ENCODE data around the gene SLC25A21. TPM values are rescaled to one million over a fixed set of nuclear protein-coding genes. Genes with fewer than 3 reads are reported as not detected.

The SLC25A21 gene
- polyA plus RNA-seq, 4 donors = 0.22 to 1.4 (median 0.97) TPM

GRCh38 chr14:36848213-36848612 is 324.2 kb downstream of the SLC25A21 start:
- DNase-seq (no peak), FAIRE-seq (no peak)
- no peak overlapping the region for H3K27ac ChIP-seq (ENCODE audit: low read depth in 1 of 3, low read length in 2 of 3)
- no peaks in the 10 kb centered on the region for H3K9me3 ChIP-seq (ENCODE audit: control insufficient read depth in 2 of 2, insufficient read depth in 1 of 2, low read depth in 1 of 2, low read length in 1 of 2)
- no peak overlapping the region for H3K4me3 ChIP-seq (ENCODE audit: low read depth in 1 of 3, low read length in 3 of 3)
- WGBS, 3 donors = 79 to 94% (median 92%) methylated on average over 5 of the region's 5 CpGs
- no peaks in the 10 kb centered on the region for H3K4me1 ChIP-seq (ENCODE audit: control insufficient read depth in 3 of 3, insufficient read depth in 2 of 3, low read depth in 1 of 3, low read length in 2 of 3)
- H3K36me3 ChIP-seq (ENCODE audit: control insufficient read depth in 3 of 3, insufficient read depth in 2 of 3, low read depth in 1 of 3, low read length in 3 of 3) = no peaks in the 10 kb centered on the region
- H3K27me3 ChIP-seq (ENCODE audit: control insufficient read depth in 3 of 3, insufficient read depth in 3 of 3, low read length in 3 of 3) = no peaks in the 10 kb centered on the region

GRCh38 chr14:36847366-36847765 is 325.0 kb downstream of the SLC25A21 start:
- Histone ChIP-seq H3K4me3 (ENCODE audit: low read depth in 1 of 3, low read length in 3 of 3) (no peak overlapping the region), H3K9me3 (ENCODE audit: control insufficient read depth in 2 of 2, insufficient read depth in 1 of 2, low read depth in 1 of 2, low read length in 1 of 2) (no peaks in the 10 kb centered on the region), H3K27me3 (ENCODE audit: control insufficient read depth in 3 of 3, insufficient read depth in 3 of 3, low read length in 3 of 3) (no peaks in the 10 kb centered on the region), H3K4me1 (ENCODE audit: control insufficient read depth in 3 of 3, insufficient read depth in 2 of 3, low read depth in 1 of 3, low read length in 2 of 3) (no peaks in the 10 kb centered on the region), H3K27ac (ENCODE audit: low read depth in 1 of 3, low read length in 2 of 3) (no peak overlapping the region), H3K36me3 (ENCODE audit: control insufficient read depth in 3 of 3, insufficient read depth in 2 of 3, low read depth in 1 of 3, low read length in 3 of 3) (no peaks in the 10 kb centered on the region)
- FAIRE-seq = no peak
- WGBS, 3 donors = 70 to 89% (median 73%) methylated on average over 3 of the region's 3 CpGs
- DNase-seq = no peak

GRCh38 chr14:36845356-36846012 is 326.9 kb downstream of the SLC25A21 start:
- Histone ChIP-seq H3K27me3 (ENCODE audit: control insufficient read depth in 3 of 3, insufficient read depth in 3 of 3, low read length in 3 of 3) (no peaks in the 10 kb centered on the region), H3K4me3 (ENCODE audit: low read depth in 1 of 3, low read length in 3 of 3) (no peak overlapping the region), H3K9me3 (ENCODE audit: control insufficient read depth in 2 of 2, insufficient read depth in 1 of 2, low read depth in 1 of 2, low read length in 1 of 2) (no peaks in the 10 kb centered on the region), H3K4me1 (ENCODE audit: control insufficient read depth in 3 of 3, insufficient read depth in 2 of 3, low read depth in 1 of 3, low read length in 2 of 3) (no peaks in the 10 kb centered on the region), H3K27ac (ENCODE audit: low read depth in 1 of 3, low read length in 2 of 3) (no peak overlapping the region), H3K36me3 (ENCODE audit: control insufficient read depth in 3 of 3, insufficient read depth in 2 of 3, low read depth in 1 of 3, low read length in 3 of 3) (no peaks in the 10 kb centered on the region)
- 68 to 84% (median 79%) methylated on average over 5 of the region's 5 CpGs for WGBS, 3 donors
- no peak for DNase-seq
- no peak for FAIRE-seq

GRCh38 chr14:36844443-36845195 is 327.8 kb downstream of the SLC25A21 start:
- DNase-seq (no peak), FAIRE-seq (no peak)
- WGBS, 3 donors = 74 to 88% (median 87%) methylated on average over 6 of the region's 6 CpGs
- H3K4me1 ChIP-seq (ENCODE audit: control insufficient read depth in 3 of 3, insufficient read depth in 2 of 3, low read depth in 1 of 3, low read length in 2 of 3) = no peaks in the 10 kb centered on the region
- H3K4me3 ChIP-seq (ENCODE audit: low read depth in 1 of 3, low read length in 3 of 3) = no peak overlapping the region
- no peaks in the 10 kb centered on the region for H3K9me3 ChIP-seq (ENCODE audit: control insufficient read depth in 2 of 2, insufficient read depth in 1 of 2, low read depth in 1 of 2, low read length in 1 of 2)
- H3K27ac ChIP-seq (ENCODE audit: low read depth in 1 of 3, low read length in 2 of 3) = no peak overlapping the region
- H3K36me3 ChIP-seq (ENCODE audit: control insufficient read depth in 3 of 3, insufficient read depth in 2 of 3, low read depth in 1 of 3, low read length in 3 of 3) = no peaks in the 10 kb centered on the region
- no peaks in the 10 kb centered on the region for H3K27me3 ChIP-seq (ENCODE audit: control insufficient read depth in 3 of 3, insufficient read depth in 3 of 3, low read length in 3 of 3)

GRCh38 chr14:36843410-36843809 is 329.0 kb downstream of the SLC25A21 start:
- WGBS, 3 donors = 73 to 81% (median 76%) methylated on average over 1 of the region's 1 CpG
- no peaks in the 10 kb centered on the region for H3K36me3 ChIP-seq (ENCODE audit: control insufficient read depth in 3 of 3, insufficient read depth in 2 of 3, low read depth in 1 of 3, low read length in 3 of 3)
- H3K27ac ChIP-seq (ENCODE audit: low read depth in 1 of 3, low read length in 2 of 3) = no peak overlapping the region
- no peak overlapping the region for H3K4me3 ChIP-seq (ENCODE audit: low read depth in 1 of 3, low read length in 3 of 3)
- no peaks in the 10 kb centered on the region for H3K4me1 ChIP-seq (ENCODE audit: control insufficient read depth in 3 of 3, insufficient read depth in 2 of 3, low read depth in 1 of 3, low read length in 2 of 3)
- no peaks in the 10 kb centered on the region for H3K9me3 ChIP-seq (ENCODE audit: control insufficient read depth in 2 of 2, insufficient read depth in 1 of 2, low read depth in 1 of 2, low read length in 1 of 2)
- FAIRE-seq (no peak), DNase-seq (no peak)
- no peaks in the 10 kb centered on the region for H3K27me3 ChIP-seq (ENCODE audit: control insufficient read depth in 3 of 3, insufficient read depth in 3 of 3, low read length in 3 of 3)

- Histone ChIP-seq H3K27me3 (ENCODE audit: control insufficient read depth in 3 of 3, insufficient read depth in 3 of 3, low read length in 3 of 3) (no peaks in the 10 kb centered on the region), H3K36me3 (ENCODE audit: control insufficient read depth in 3 of 3, insufficient read depth in 2 of 3, low read depth in 1 of 3, low read length in 3 of 3) (no peaks in the 10 kb centered on the region), H3K4me1 (ENCODE audit: control insufficient read depth in 3 of 3, insufficient read depth in 2 of 3, low read depth in 1 of 3, low read length in 2 of 3) (no peaks in the 10 kb centered on the region), H3K27ac (ENCODE audit: low read depth in 1 of 3, low read length in 2 of 3) (no peak overlapping the region), H3K4me3 (ENCODE audit: low read depth in 1 of 3, low read length in 3 of 3) (no peak overlapping the region), H3K9me3 (ENCODE audit: control insufficient read depth in 2 of 2, insufficient read depth in 1 of 2, low read depth in 1 of 2, low read length in 1 of 2) (no peaks in the 10 kb centered on the region)
- 42 to 54% (median 43%) methylated on average over 2 of the region's 2 CpGs for WGBS, 3 donors
- DNase-seq (no peak), FAIRE-seq (no peak)
These were observed 337.3 kb downstream of the SLC25A21 start for GRCh38 chr14:36835128-36835527.

GRCh38 chr14:36834293-36834692 is 338.1 kb downstream of the SLC25A21 start:
- Histone ChIP-seq H3K36me3 (ENCODE audit: control insufficient read depth in 3 of 3, insufficient read depth in 2 of 3, low read depth in 1 of 3, low read length in 3 of 3) (no peaks in the 10 kb centered on the region), H3K27me3 (ENCODE audit: control insufficient read depth in 3 of 3, insufficient read depth in 3 of 3, low read length in 3 of 3) (no peaks in the 10 kb centered on the region), H3K4me1 (ENCODE audit: control insufficient read depth in 3 of 3, insufficient read depth in 2 of 3, low read depth in 1 of 3, low read length in 2 of 3) (no peaks in the 10 kb centered on the region), H3K9me3 (ENCODE audit: control insufficient read depth in 2 of 2, insufficient read depth in 1 of 2, low read depth in 1 of 2, low read length in 1 of 2) (no peaks in the 10 kb centered on the region), H3K27ac (ENCODE audit: low read depth in 1 of 3, low read length in 2 of 3) (no peak overlapping the region), H3K4me3 (ENCODE audit: low read depth in 1 of 3, low read length in 3 of 3) (no peak overlapping the region)
- WGBS, 3 donors = 69 to 76% (median 74%) methylated on average over 2 of the region's 2 CpGs
- no peak for FAIRE-seq
- DNase-seq = no peak

GRCh38 chr14:36829547-36829946 is 342.9 kb downstream of the SLC25A21 start:
- FAIRE-seq = no peak
- Histone ChIP-seq H3K27ac (ENCODE audit: low read depth in 1 of 3, low read length in 2 of 3) (no peak overlapping the region), H3K9me3 (ENCODE audit: control insufficient read depth in 2 of 2, insufficient read depth in 1 of 2, low read depth in 1 of 2, low read length in 1 of 2) (no peaks in the 10 kb centered on the region), H3K4me3 (ENCODE audit: low read depth in 1 of 3, low read length in 3 of 3) (no peak overlapping the region), H3K4me1 (ENCODE audit: control insufficient read depth in 3 of 3, insufficient read depth in 2 of 3, low read depth in 1 of 3, low read length in 2 of 3) (no peaks in the 10 kb centered on the region), H3K36me3 (ENCODE audit: control insufficient read depth in 3 of 3, insufficient read depth in 2 of 3, low read depth in 1 of 3, low read length in 3 of 3) (no peaks in the 10 kb centered on the region), H3K27me3 (ENCODE audit: control insufficient read depth in 3 of 3, insufficient read depth in 3 of 3, low read length in 3 of 3) (no peaks in the 10 kb centered on the region)
- no peak for DNase-seq
- WGBS, 3 donors = 69 to 71% (median 71%) methylated on average over 3 of the region's 3 CpGs

Measured in small intestine (tissue), 7 donors.